Uterus (tissue), 4 donors: ENCODE measurements around the gene MYOM3. TPM values are rescaled to one million over a fixed set of nuclear protein-coding genes. Genes with fewer than 3 reads are reported as not detected.

Source experiments
- DNase-seq, 2 donors: peaks; one replicate each; pipeline ENCODE4 v3.0.0-alpha.2; 2019 to 2020
- H3K27ac ChIP-seq, 2 donors: fragments of 200-600 bp; sonication (generic); 1 replicate in 1 of 2; 2 replicates in 1 of 2; pipeline ENCODE4 v1.5.1; 2016 to 2018
- H3K27me3 ChIP-seq, 2 donors: fragments of 200-600 bp; sonication (generic); one replicate each; pipeline ENCODE4 v1.5.1; 2018 to 2019; ENCODE audit warnings: control low read depth in 1 of 2
- H3K36me3 ChIP-seq, 2 donors: fragments of 200-600 bp; sonication (generic); one replicate each; pipeline ENCODE4 v1.5.1; 2019; ENCODE audit warnings: control low read depth in 1 of 2
- H3K4me1 ChIP-seq, 2 donors: fragments of 200-600 bp; sonication (generic); one replicate each; pipeline ENCODE4 v1.5.1; 2018 to 2019; ENCODE audit warnings: control low read depth in 1 of 2
- H3K4me3 ChIP-seq, 2 donors: fragments of 200-600 bp; sonication (generic); 1 replicate in 1 of 2; 2 replicates in 1 of 2; pipeline ENCODE4 v1.5.1; 2018 to 2019; ENCODE audit warnings: mild to moderate bottlenecking in 1 of 2
- H3K9me3 ChIP-seq, 2 donors: fragments of 200-600 bp; sonication (generic); one replicate each; pipeline ENCODE4 v1.5.1; 2019; ENCODE audit warnings: control low read depth in 1 of 2
- POLR2A ChIP-seq, 2 donors: fragments of 450-650 bp; IDR thresholded peaks; one replicate each; pipeline ENCODE4 v1.6.1; 2016; ENCODE audit warnings: antibody characterized with exemption in 2 of 2, mild to moderate bottlenecking in 1 of 2, moderate library complexity in 1 of 2
- intact Hi-C: fragments of 100-400 bp; cut with DNase I; formaldehyde crosslinking; loops from one replicate; pipeline ENCODE4 v1.15.1; 2023; ENCODE audit warnings: low total_unique reads
- total RNA-seq, 4 donors: library from RNA; depleted of rRNA in 3 of 4; stranded (reverse); fragments of >200 nt in 3 of 4; gene quantifications; one replicate each; pipeline versions ENCODE4 v1.1.0 to v1.2.4, GENCODE V29; 2014 to 2023
- TF ChIP-seq, protein P1 (sequence below), 4 experiments: fragments of 200-600 bp in 2 of 4; fragments of 450-650 bp in 2 of 4; sonication (generic) in 2 of 4; IDR thresholded peaks; one replicate each; pipeline ENCODE4 v1.5.1; 2016 to 2019; ENCODE audit warnings: antibody characterized with exemption in 4 of 4, mild to moderate bottlenecking in 2 of 4, moderate library complexity in 1 of 4
- donor health status: DM: yes; HTN: yes; CAD: no.

Gene MYOM3
- total RNA-seq, 4 donors from 2014 or later: under 0.01 to 0.90 (median 0.79) TPM; not detected in 1

DNA sequence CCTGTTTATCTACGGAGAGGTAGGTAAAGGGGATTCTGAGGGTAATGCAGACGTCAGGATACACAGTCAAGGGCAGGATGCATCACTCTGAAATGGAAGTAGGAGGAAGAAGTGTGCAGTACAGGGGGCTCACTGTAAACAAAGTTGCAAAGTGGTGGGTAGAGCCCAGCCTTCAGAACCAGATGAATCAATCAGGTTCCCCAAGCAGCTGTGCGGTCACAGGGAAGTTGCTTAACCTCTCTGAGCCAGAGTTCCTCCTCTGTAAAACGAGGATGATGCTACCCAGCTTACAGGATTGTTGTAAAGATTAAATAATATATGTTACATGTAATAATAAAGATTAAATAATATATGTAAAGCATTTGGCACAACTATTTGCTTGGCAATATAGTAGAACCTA lies 13.5 kb upstream of the MYOM3 start:
- Histone ChIP-seq H3K27me3 (no peaks in the 10 kb centered on the region), H3K4me3 (no peak overlapping the region), H3K9me3 (no peaks in the 10 kb centered on the region), H3K36me3 (no peaks in the 10 kb centered on the region), H3K27ac (no peak overlapping the region), H3K4me1 (no peaks in the 10 kb centered on the region)
- intact Hi-C loops: no loop called here
- no peak for TF ChIP-seq POLR2A (IDR thresholded peaks at IDR 0.05)
- DNase-seq: no peak

DNA sequence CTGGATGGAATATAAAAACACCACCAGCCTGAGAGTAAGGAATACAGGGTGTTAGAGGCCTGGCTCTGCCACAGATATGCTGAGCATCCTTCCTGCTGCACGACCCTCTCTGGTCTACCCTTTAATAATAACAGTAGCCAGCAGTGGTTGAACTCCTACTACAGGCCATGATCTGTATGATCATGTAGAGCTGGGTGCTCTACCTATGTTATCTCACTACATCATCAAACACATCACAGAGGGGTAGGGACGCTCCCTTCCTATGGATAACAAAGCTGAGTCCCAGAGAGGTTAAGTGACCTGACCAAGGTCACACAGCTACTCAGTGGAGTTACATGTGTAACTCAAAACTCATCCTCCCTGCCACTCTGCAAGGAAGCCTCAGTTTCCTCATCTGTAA lies 13.0 kb upstream of the MYOM3 start:
- no peaks in the 10 kb centered on the region for H3K4me1 ChIP-seq
- no peak for DNase-seq
- no peaks in the 10 kb centered on the region for H3K27me3 ChIP-seq
- H3K4me3 ChIP-seq: no peak overlapping the region
- no peaks in the 10 kb centered on the region for H3K36me3 ChIP-seq
- intact Hi-C loops: no loop called here
- no peaks in the 10 kb centered on the region for H3K9me3 ChIP-seq
- no peak overlapping the region for H3K27ac ChIP-seq
- TF ChIP-seq POLR2A (IDR thresholded peaks at IDR 0.05): no peak
- TF ChIP-seq, protein P1, sequence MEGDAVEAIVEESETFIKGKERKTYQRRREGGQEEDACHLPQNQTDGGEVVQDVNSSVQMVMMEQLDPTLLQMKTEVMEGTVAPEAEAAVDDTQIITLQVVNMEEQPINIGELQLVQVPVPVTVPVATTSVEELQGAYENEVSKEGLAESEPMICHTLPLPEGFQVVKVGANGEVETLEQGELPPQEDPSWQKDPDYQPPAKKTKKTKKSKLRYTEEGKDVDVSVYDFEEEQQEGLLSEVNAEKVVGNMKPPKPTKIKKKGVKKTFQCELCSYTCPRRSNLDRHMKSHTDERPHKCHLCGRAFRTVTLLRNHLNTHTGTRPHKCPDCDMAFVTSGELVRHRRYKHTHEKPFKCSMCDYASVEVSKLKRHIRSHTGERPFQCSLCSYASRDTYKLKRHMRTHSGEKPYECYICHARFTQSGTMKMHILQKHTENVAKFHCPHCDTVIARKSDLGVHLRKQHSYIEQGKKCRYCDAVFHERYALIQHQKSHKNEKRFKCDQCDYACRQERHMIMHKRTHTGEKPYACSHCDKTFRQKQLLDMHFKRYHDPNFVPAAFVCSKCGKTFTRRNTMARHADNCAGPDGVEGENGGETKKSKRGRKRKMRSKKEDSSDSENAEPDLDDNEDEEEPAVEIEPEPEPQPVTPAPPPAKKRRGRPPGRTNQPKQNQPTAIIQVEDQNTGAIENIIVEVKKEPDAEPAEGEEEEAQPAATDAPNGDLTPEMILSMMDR (IDR thresholded peaks at IDR 0.05): no peak

GRCh38 chr1:24123611-24124010 lies 11.7 kb upstream of the MYOM3 start:
- H3K27me3 ChIP-seq: no peaks in the 10 kb centered on the region
- DNase-seq: no peak
- intact Hi-C loops: no loop called here
- TF ChIP-seq POLR2A (IDR thresholded peaks at IDR 0.05): no peak
- TF ChIP-seq, protein P1 (IDR thresholded peaks at IDR 0.05): no peak
- no peaks in the 10 kb centered on the region for H3K9me3 ChIP-seq
- H3K4me3 ChIP-seq: no peak overlapping the region
- H3K27ac ChIP-seq: no peak overlapping the region
- H3K4me1 ChIP-seq: no peaks in the 10 kb centered on the region
- H3K36me3 ChIP-seq: no peaks in the 10 kb centered on the region

- no peak overlapping the region for H3K4me3 ChIP-seq
- H3K4me1 ChIP-seq: no peaks in the 10 kb centered on the region
- H3K36me3 ChIP-seq: no peaks in the 10 kb centered on the region
- TF ChIP-seq, protein P1 (IDR thresholded peaks at IDR 0.05): no peak
- TF ChIP-seq POLR2A (IDR thresholded peaks at IDR 0.05): no peak
- no peak for DNase-seq
- H3K27me3 ChIP-seq: no peaks in the 10 kb centered on the region
- H3K9me3 ChIP-seq: no peaks in the 10 kb centered on the region
- intact Hi-C loops: no loop called here
- H3K27ac ChIP-seq: no peak overlapping the region
Measured at GRCh38 chr1:24122776-24123175, 10.8 kb upstream of the MYOM3 start.

DNA sequence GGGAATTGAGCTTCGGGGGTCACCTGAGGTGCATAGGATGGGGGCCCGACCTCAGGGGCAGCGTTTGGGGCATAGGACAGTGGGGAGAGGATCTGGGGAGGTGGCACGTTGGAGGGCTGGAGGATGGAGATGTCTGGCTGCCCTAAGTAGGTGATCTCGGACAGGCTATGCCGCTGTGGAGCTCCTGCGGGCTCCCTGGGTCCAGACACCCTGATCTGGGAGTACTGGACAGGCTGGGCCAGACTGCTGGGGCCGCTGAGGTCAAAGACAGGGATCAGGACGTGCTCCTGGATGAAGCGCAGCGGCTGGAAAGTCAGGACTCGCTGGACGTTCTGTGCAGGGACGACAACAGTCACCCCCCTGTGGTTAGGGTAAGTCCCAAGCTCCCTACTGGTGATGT lies 9.5 kb upstream of the MYOM3 start:
- no peak for TF ChIP-seq POLR2A (IDR thresholded peaks at IDR 0.05)
- TF ChIP-seq, protein P1 (IDR thresholded peaks at IDR 0.05): no peak
- no peaks in the 10 kb centered on the region for H3K9me3 ChIP-seq
- no peak overlapping the region for H3K27ac ChIP-seq
- H3K27me3 ChIP-seq: no peaks in the 10 kb centered on the region
- no peaks in the 10 kb centered on the region for H3K36me3 ChIP-seq
- H3K4me3 ChIP-seq: no peak overlapping the region
- H3K4me1 ChIP-seq: no peaks in the 10 kb centered on the region
- intact Hi-C loops: no loop called here
- DNase-seq: no peak

DNA sequence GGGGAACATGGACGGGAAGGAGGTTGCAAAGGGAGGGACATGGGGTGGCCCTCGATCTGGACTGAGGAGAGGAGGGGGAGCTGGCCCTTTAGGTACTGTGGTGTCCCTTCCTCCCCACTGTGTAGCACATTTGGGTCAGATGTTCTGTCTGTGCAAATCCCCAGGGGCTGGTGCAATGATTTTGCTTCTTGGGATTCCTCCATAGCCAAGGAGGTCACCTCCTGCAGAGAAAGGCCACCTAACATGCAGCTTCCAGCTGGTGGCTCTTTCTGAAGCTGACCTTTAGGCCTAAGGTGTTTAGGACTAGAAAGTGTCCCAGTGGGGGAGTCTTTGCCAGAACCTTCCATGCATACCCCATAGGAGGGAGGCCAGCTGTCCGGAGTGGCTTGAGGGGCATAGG lies 9.0 kb upstream of the MYOM3 start:
- no peak overlapping the region for H3K4me3 ChIP-seq
- TF ChIP-seq POLR2A (IDR thresholded peaks at IDR 0.05): no peak
- TF ChIP-seq, protein P1 (IDR thresholded peaks at IDR 0.05): no peak
- intact Hi-C loops: no loop called here
- no peaks in the 10 kb centered on the region for H3K36me3 ChIP-seq
- no peak overlapping the region for H3K27ac ChIP-seq
- no peaks in the 10 kb centered on the region for H3K9me3 ChIP-seq
- H3K27me3 ChIP-seq: no peaks in the 10 kb centered on the region
- DNase-seq: no peak
- no peaks in the 10 kb centered on the region for H3K4me1 ChIP-seq
